ENCODE results near the gene MCEMP1. TPM values are rescaled to one million over a fixed set of nuclear protein-coding genes. Genes with fewer than 3 reads are reported as not detected.

Gene MCEMP1
- total and polyA plus RNA-seq, 2 experiments from 2014 or later, result not detected

DNA sequence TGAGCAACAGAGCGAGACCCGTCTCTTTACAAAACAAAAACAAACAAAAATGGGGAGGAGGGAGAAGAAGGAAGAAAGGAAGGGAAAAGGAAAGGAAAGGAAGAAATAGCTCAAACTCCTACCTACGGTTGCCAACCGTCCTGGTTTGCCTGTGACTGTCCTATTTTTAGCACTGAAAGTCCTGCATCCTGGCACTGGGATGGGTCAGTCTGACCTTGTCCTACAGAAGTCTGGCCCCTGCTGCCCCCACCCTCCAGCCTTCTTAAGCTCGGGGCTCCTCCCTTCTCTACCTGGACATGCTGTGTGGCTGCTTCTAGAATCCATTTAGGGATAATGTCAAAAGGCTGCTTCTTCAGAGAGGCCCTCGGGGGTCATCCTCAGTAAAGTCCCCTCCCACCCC, 41.2 kb upstream of the MCEMP1 start (continued):
- TF ChIP-seq, protein P1, sequence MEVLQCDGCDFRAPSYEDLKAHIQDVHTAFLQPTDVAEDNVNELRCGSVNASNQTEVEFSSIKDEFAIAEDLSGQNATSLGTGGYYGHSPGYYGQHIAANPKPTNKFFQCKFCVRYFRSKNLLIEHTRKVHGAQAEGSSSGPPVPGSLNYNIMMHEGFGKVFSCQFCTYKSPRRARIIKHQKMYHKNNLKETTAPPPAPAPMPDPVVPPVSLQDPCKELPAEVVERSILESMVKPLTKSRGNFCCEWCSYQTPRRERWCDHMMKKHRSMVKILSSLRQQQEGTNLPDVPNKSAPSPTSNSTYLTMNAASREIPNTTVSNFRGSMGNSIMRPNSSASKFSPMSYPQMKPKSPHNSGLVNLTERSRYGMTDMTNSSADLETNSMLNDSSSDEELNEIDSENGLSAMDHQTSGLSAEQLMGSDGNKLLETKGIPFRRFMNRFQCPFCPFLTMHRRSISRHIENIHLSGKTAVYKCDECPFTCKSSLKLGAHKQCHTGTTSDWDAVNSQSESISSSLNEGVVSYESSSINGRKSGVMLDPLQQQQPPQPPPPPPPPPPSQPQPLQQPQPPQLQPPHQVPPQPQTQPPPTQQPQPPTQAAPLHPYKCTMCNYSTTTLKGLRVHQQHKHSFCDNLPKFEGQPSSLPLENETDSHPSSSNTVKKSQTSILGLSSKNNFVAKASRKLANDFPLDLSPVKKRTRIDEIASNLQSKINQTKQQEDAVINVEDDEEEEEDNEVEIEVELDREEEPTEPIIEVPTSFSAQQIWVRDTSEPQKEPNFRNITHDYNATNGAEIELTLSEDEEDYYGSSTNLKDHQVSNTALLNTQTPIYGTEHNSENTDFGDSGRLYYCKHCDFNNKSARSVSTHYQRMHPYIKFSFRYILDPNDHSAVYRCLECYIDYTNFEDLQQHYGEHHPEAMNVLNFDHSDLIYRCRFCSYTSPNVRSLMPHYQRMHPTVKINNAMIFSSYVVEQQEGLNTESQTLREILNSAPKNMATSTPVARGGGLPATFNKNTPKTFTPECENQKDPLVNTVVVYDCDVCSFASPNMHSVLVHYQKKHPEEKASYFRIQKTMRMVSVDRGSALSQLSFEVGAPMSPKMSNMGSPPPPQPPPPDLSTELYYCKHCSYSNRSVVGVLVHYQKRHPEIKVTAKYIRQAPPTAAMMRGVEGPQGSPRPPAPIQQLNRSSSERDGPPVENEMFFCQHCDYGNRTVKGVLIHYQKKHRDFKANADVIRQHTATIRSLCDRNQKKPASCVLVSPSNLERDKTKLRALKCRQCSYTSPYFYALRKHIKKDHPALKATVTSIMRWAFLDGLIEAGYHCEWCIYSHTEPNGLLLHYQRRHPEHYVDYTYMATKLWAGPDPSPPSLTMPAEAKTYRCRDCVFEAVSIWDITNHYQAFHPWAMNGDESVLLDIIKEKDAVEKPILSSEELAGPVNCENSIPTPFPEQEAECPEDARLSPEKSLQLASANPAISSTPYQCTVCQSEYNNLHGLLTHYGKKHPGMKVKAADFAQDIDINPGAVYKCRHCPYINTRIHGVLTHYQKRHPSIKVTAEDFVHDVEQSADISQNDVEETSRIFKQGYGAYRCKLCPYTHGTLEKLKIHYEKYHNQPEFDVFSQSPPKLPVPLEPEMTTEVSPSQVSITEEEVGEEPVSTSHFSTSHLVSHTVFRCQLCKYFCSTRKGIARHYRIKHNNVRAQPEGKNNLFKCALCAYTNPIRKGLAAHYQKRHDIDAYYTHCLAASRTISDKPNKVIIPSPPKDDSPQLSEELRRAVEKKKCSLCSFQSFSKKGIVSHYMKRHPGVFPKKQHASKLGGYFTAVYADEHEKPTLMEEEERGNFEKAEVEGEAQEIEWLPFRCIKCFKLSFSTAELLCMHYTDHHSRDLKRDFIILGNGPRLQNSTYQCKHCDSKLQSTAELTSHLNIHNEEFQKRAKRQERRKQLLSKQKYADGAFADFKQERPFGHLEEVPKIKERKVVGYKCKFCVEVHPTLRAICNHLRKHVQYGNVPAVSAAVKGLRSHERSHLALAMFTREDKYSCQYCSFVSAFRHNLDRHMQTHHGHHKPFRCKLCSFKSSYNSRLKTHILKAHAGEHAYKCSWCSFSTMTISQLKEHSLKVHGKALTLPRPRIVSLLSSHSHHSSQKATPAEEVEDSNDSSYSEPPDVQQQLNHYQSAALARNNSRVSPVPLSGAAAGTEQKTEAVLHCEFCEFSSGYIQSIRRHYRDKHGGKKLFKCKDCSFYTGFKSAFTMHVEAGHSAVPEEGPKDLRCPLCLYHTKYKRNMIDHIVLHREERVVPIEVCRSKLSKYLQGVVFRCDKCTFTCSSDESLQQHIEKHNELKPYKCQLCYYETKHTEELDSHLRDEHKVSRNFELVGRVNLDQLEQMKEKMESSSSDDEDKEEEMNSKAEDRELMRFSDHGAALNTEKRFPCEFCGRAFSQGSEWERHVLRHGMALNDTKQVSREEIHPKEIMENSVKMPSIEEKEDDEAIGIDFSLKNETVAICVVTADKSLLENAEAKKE (CRISPR knock-in tag; IDR thresholded peaks at IDR 0.05), result no peak

DNA sequence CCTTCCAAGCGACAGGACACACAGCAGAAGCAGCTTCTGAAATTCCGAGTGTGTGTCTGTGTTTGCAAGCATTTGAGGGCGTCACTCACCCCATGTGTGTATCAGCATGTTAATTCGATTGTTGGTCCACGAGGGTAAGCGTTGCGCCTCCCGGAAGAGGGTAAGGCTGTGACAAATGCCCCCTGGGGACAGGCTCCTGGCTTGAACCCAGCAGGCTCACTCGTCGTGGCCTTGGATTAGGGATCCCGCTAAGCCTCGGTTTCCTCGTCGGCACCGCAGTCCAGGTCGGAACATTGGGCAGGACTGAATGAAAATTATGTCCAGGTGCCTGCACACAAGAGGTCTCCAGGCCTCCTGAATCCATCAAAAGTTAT, 40.6 kb upstream of the MCEMP1 start:
- TF ChIP-seq ZNF331 (CRISPR knock-in tag; IDR thresholded peaks at IDR 0.05; ENCODE audit: low read depth) (no peak), EZH2phosphoT487 (IDR thresholded peaks at IDR 0.05; ENCODE audit: unreplicated experiment) (no peak), CREB1 (CRISPR knock-in tag; IDR thresholded peaks at IDR 0.05; ENCODE audit: low read depth) (no peak)
- TF ChIP-seq, protein P1 (CRISPR knock-in tag; IDR thresholded peaks at IDR 0.05), result no peak
- TF ChIP-seq, protein P2, sequence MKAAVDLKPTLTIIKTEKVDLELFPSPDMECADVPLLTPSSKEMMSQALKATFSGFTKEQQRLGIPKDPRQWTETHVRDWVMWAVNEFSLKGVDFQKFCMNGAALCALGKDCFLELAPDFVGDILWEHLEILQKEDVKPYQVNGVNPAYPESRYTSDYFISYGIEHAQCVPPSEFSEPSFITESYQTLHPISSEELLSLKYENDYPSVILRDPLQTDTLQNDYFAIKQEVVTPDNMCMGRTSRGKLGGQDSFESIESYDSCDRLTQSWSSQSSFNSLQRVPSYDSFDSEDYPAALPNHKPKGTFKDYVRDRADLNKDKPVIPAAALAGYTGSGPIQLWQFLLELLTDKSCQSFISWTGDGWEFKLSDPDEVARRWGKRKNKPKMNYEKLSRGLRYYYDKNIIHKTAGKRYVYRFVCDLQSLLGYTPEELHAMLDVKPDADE (IDR thresholded peaks at IDR 0.05), result no peak
- peak overlapping the region; percentile 72 for H3K4me2 ChIP-seq
- no peaks in the 10 kb centered on the region for H3K4me1 ChIP-seq (ENCODE audit: insufficient read depth)
- ATAC-seq (no peak), DNase-seq (ENCODE audit: low spot score) (no peak)
- no peaks in the 10 kb centered on the region for H3K9me2 ChIP-seq (ENCODE audit: insufficient read depth)
- H4K20me1 ChIP-seq (replicated peaks; ENCODE audit: insufficient read depth), result no peaks in the 10 kb centered on the region; the same call in 1 of the 2 replicates
- no peak overlapping the region for H3K27ac ChIP-seq (ENCODE audit: low read depth)
- H3K36me3 ChIP-seq (ENCODE audit: insufficient read depth), result no peaks in the 10 kb centered on the region
- no peaks in the 10 kb centered on the region for H3K36me3 Mint-ChIP-seq (ENCODE audit: low read depth)
- no peaks in the 10 kb centered on the region for H3K79me2 ChIP-seq (replicated peaks; ENCODE audit: insufficient read depth)
- H3K27me3 ChIP-seq (ENCODE audit: insufficient read depth), result peaks cover 24% of the 10 kb centered on the region
- peak overlapping the region; percentile 81; the same call in 1 of the 2 replicates for H3K4me3 ChIP-seq
- H2AFZ ChIP-seq, result peak overlapping the region; percentile 90; the same call in 1 of the 2 replicates
- peak overlapping the region; percentile 75 for H3K4me3 Mint-ChIP-seq
- peaks cover 22% of the 10 kb centered on the region for H3K27me3 Mint-ChIP-seq (ENCODE audit: insufficient read depth, low read depth, poor library complexity)
- peaks cover 9% of the 10 kb centered on the region for H3F3A ChIP-seq (replicated peaks; ENCODE audit: low read depth)
- H3K9me3 Mint-ChIP-seq, result no peaks in the 10 kb centered on the region; the same call in 2 of the 3 replicates
- no peaks in the 10 kb centered on the region; the same call in 2 of the 3 replicates for H3K4me1 Mint-ChIP-seq
- H3K27ac Mint-ChIP-seq, result no peak overlapping the region

Measured in GM23338 (cell line).